NCI-H2081 treated with DMSO at 0.1 percent for 48 hours (cell line): ENCODE results near the gene MLANA.

Experiments used
- DNase-seq: peaks from one replicate; lab custom pipeline; 2025; lab: John Stamatoyannopoulos, UW

The MLANA gene

DNA sequence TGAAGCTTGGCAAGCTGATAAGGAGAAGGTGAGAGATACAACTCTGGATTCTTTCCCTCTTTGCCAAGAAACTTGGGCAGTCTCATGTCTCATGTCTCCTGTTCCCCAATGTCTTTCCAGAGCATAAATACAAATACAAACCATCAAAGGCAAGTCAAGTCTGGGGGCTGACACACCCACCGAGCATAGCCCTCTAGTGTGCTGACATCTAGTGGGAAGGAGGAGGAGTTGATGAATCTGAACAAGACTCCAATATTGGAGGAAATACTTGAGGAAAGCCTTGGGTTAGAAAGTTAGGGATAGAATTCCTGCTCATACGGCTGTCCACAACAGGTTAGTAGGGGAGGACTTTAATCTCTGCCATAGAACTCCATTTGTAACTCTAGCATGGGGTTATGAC, 8.6 kb downstream of the MLANA start:
- no peak for DNase-seq

DNA sequence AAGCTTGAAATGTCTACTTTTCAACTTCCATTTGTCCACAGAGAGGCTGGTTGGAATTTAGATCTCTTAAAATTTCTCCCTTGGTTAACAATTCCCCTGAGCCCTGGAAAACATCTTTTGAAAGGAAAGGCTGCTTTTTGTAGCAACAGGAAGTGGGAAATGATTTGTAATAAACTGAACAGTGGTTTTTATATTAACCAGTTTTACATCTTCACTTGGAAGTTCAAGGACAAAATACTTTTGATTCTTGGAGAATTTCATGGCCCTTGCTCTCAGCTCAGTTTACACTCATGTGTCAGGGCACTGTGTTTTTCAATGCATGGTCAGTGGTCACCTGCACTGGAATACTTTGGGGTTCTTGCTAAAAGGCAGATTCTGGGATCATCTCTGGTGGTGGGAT, 9.9 kb downstream of the MLANA start:
- DNase-seq, result no peak

DNA sequence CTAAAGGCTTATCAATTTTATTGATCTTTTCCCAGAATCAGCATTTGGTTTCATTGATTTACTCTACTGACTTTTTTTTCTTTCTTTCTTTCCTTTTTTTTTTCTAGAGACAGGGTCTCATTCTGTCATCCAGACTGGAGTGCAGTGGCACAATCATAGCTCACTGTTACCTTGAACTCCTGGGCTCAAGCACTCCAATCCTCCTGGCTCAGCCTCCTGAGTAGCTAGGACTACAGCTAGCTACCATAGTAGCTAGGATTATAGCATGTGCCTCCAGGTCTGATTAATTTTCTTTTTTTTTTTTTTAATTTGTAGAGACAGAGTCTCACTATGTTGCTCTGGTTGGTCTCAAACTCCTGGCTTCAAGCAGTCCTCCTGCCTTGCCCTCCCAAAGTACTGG, 11.7 kb downstream of the MLANA start:
- no peak for DNase-seq

DNA sequence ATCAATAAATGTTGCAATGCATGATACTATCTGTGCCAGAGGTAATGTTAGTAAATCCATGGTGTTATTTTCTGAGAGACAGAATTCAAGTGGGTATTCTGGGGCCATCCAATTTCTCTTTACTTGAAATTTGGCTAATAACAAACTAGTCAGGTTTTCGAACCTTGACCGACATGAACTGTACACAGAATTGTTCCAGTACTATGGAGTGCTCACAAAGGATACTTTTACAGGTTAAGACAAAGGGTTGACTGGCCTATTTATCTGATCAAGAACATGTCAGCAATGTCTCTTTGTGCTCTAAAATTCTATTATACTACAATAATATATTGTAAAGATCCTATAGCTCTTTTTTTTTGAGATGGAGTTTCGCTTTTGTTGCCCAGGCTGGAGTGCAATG, 18.2 kb downstream of the MLANA start:
- DNase-seq, result no peak

DNA sequence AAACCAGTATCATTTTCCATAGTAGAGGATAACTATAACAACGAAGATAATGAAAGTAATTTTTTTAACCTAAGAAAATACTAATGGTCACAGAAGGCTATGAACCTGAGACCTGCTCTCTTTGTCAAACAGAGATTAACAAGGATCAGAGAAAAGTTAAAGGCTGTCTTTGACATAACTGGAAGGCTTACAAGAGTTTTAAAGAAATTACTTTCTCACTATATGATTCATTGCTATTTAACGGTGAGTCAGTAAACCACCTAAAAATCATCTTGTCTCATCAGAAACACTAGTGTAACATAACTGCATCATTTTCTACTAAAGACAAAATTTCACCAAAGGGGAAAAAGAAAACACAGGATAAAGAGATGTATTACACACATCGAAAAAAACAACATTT, 19.3 kb downstream of the MLANA start:
- no peak for DNase-seq

DNA sequence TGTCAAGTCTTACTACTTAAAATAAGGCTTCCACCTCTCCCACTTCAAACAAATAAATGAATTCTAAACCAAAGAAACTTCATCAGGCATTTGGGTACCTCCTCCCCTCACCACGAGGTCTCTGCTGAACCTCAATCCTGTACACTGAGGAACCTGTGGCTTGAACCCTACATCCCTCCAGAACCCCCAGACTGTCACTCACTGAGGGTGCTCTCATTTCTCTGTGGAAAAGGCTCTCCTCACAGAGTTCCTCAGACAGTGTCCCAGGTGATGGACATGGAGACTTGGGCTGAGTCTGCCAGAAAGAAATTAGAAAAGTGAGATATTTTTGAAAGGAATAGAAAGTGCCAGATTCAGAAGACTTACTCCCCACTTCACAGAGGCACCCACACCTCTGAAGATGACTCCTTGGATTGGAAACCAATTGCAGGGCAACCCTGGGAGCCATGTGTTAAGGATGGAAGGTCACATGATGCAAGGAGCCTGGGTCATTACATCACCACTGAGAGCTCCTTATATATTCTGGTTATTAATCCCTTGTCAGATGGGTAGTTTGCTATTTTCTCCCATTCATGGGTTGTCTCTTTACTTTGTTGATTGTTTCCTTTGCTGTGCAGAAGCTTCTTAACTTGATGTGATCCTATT, 19.8 kb downstream of the MLANA start:
- no peak for DNase-seq

DNA sequence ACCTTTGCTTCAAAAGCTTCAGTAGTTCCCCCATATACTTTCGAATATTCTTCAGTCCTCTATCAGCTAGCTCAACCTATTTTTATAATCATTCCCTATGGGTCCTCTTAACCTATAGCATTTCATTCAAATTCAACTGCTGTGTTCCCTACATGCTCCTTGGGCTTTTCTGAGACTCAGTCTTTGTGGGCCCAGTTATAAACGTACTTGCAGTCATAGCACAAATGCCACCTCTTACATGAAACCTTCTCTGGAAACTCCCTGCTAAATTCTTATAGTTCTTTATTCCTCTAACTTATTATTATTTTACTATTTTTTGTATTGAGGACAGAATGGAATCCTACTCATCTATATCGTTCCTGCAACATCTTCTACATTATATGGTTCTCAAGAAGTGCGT, 24.7 kb downstream of the MLANA start:
- DNase-seq, result no peak

DNA sequence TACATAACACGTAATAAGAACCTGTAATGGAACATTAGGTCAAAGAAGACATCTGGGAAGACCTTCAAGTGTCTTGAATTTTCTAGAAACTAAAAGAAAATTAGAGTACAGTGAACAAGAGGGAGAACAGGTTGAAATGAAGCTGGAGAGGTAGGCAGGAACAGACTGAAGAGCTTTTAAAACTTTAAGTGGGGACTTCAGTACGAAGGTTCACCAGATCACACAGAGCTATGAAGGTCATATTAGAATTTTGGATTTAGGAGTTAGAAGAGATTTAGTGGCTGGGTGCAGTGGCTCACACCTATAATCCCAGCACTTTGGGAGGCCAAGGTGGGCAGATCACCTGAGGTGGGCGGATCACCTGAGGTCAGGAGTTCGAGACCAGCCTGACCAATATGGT, 26.6 kb downstream of the MLANA start:
- DNase-seq, result no peak

DNA sequence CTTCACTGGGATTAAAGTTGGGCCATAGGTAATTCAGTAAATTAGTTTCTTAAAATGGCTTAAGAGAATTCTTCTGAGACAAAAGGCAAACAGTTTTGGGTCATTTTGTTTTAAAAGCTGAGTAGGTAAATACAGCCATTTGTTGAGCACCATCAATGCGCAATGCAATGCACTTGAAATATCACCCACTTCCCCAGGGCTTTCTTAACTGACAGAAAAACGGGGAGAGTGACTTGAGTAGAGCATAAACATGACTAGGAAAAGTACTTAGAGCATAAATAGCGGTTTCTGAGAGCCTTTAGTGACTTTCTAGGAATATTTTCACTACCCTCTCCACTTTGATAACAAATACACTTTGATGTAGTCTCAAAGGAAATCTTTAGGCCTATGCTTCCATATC, 27.2 kb downstream of the MLANA start:
- no peak for DNase-seq

DNA sequence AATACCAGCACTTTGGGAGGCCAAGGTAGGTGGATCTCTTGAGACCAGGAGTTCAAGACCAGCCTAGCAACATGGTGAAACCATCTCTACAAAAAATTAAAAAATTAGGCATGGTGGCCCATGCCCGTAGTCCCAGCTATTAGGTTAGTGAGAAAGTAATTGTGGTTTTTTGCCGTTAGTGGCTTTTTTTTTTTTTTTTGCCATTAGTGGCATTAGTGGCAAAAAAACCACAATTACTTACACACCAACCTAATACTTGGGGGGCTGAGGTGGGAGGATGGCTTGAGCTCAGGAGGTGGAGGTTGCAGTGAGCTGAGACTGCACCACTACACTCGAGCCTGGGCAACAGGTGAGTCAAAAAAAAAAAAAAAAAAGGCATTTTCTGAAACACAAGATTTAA, 27.8 kb downstream of the MLANA start:
- DNase-seq, result no peak

DNA sequence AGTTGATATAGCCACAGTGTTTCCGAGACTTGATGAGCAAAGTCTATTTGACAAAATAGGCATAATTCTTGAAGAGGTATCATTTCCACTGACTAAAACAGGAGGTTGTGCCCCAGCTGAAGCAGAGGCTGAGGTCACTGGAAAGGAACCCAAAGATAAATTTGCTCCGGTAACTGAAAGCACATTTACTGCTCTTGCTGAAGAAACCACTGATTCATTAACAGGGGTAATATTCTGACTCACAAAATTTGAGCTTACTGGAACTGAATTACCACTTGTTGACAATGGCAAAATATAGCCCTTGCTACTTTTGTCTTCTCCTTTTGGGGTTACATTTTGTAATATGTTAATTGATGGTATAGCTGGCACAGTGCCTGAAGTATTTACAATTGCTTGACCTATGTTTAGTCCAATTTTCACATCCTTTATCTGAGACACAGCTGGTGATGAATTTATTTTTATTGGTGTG, 30.2 kb downstream of the MLANA start:
- DNase-seq, result no peak

DNA sequence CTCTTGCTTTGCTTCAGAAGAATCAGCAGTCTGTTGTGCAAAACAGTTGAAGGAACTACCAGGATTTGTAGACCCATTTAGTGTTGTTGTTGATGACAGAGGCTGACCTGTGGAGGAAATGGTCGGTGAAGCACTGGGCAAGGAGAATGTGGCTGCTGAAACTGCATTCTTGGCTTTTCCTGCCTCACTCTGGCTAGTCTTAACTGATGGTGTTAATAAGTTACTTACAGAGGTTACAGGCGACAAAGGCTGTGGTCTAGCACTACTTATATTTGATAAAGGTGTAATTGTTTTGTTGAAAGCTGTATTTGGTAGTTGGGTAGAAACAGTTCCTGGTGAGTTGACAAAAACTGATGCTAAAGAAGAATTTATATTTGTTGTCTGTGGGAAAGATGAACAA, 31.5 kb downstream of the MLANA start:
- no peak for DNase-seq

DNA sequence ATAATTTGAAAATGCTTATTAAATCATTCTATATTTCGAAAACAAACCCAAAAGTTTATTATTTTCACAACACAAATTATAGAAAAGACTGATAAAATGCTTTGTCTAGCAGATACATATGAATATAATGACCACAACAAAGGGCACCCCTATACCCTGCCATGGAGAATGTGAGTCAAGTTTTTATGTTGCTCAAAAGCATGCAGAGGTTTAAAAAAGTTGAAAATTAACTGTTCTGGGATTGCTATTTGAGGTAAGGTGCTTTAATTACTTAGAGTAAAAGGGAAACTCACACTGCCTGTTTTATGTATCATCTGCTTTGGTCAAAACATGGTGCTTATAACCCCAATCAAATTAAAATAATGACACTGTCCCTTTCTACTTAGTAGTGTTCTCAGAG, 41.0 kb downstream of the MLANA start:
- no peak for DNase-seq

DNA sequence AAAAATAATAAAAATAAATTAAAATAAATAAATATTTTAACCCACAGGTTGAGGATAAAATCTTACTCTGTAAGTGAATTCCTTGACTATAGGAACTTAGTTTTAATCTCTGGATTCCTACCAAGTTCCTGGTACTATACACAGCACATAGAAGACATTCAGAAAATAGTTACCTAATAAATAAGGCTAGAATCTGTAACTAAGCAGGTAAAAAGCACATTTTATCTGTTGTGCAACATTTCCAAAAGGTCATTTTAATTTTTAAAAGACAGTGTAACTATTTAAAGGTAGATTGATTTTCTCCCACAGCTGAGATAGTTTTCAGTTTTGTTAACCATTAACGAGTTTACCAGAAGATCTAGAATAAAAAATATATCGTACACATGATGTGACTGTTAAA, 47.8 kb downstream of the MLANA start:
- no peak for DNase-seq

DNA sequence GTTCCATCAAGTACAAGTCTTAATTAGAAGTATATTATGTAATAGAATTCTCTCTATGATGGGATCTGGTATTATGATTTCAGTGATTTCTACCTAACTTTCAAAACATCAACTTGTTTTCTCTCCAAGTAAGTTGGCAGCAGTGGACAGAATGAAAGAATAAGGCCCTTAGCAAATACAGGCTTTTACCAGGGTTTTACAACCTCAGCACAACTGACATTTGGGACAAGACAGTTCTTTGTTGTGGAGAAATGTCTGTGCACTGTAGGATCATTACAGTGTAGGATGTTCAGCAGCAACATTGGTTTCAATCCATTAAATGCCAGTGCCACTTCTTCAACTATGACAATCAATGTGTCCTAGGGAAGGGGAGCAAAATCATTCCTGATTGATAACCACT, 48.8 kb downstream of the MLANA start:
- no peak for DNase-seq

DNA sequence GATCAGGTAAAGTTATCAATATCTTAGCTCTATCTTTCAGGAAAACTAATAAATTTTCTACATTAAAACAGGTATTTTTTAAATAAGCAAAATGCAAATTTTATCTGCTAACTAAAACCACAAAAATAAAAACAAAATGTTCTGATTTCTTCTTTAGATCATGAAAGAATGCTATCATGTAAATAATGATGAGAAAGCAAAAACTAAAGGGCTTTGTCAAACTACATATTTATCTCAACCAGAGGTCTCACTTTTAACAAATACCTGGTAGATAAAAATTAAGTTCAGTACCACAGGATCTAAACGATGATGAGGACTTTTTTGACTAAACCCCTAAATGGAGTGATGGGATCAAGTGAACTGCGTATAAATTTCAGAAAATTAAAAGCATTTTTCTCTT, 50.5 kb downstream of the MLANA start:
- no peak for DNase-seq

DNA sequence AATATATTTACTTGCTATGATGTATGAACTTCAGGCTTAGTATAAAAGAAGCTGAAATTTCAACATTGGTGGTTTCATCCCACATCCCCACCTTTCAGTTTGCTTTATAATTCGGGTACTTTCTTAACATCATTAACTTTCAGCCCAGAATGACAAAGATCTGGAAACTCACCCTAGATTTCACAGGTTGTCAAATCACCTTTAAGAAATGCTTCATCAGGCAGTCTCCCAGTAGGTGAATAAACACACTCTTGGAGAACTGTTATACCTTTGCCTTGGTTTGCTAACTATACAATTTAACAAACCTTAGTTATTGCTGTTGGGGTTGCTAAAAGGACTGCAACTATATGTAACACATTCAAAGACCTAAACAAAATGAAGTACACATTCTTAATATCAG, 54.4 kb downstream of the MLANA start:
- no peak for DNase-seq

DNA sequence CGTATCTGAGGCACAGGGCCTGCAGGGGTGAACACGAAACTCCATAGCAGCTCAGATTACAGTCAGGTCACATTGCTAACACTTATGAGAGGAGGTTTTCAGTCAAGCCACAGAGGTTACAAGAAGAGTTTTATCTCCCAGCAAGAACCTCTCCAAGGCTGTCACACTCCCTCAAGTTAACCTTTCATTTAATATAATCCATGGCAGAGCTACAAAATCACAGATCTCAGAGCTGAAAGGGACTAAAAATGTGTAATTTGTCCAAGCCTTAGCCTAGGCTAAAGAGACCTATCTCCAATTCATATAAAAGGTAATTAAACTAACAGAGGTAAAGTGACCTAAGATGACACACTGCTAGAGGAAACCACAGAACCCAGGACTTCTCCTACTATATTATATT, 57.2 kb downstream of the MLANA start:
- no peak for DNase-seq

DNA sequence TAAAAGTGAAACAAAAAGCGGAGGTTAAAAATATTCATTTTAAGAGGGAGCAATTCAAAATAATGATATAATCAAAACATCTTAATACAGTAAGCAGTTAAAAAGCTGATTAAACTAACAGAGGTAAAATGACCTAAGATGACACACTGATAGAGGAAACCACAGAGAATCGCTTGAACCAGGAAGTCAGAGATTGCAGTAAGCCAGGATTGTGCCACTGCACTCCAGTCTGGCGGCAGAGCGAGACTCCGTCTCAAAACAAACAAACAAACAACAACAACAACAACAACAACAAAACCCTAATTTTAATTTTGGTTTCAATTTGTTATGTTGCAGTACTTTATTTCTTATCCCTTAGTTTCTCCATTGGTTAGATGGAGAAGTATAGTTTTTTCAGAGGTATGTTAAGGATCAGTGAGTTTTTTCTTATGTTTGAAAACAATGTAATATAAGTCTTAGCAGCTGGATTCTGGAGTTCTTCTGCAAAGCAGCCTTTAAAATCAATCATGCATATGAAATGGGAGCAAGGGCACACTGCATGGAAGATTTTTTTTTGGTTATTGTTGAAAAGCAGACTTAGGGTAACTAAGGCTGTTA, 58.5 kb downstream of the MLANA start:
- no peak for DNase-seq

DNA sequence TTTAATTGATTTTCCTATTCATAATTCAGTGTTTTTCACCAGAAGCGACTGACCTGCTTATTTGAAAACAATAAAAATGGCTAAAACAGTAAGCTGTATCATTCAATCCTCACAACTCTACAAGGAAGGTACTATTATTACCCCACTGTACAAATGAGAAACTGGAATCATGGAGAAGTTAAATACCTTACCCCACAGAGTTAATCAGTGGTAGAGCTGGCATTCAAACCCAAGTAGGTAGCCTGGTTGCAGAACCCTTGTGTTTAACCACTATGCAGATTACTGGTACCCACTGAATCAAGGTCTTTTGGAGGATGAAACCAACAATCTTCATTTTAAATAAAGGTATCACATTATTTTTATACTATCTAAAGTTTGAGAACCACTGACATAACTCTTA, 59.6 kb downstream of the MLANA start:
- no peak for DNase-seq

DNA sequence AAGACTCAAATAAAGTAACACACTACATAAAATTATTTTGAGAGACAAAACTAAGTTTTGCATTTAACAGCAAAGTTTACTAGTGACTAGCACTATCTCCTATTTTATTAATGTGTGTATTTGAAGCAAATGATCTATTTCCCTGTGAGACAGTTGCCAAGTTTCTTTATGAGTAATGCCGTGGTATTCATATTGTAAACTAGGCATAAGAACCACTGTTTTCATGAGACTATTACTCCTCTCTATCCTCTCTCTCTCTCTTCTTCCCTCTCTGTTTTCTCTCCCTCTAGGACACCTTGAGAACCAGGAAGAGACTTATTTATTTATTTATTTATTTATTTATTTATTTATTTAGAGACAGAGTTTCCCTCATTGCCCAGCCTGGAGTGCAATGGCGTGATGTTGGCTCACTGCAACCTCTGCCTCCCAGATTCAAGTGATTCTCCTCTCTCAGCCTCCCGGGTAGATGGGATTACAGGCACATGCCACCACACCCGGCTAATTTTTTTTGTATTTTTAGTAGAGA, 61.1 kb downstream of the MLANA start:
- no peak for DNase-seq

DNA sequence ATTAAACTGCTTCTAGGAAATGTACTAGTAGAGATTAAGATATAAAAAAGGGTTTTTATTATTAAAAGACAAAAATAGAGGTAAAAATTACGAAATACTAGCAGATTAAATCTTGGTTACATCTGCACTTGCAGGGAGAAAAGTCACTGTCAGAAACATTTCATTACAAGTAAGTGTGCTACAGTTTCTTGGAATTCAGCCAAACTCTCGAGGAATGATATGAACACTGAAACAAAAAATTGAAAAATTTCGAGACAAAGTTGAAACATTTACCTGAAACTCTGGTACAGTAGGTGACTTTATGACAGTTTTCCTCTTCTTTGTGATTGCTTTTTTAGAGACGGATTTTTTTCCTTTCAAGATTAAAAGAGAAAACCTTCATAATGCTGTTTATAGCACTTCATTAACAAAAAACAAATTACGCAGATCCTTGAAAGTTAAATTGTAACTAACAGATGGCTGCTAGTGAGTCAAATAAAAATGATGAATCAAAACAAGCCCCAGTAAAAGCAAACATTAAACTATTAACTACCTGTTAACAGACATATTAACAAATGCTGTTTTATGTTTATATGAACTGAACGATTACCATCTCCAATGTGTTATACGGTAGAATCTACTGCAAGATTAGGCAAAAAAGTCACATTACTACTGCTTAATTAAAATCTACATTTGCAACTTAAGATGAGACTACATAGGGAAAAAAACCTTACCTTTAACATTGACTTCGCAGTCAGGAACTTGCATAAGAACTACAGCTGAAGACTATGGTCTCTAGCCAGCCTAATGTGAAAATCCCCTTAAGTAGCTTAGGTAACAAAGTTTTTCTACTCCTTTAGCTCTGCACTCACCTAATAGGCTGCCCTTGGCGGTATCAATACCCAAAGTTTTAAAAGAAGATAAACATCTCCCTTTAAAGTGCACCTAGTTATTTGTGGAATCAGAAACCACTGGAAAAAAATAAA, 63.3 kb downstream of the MLANA start:
- DNase-seq, result no peak

DNA sequence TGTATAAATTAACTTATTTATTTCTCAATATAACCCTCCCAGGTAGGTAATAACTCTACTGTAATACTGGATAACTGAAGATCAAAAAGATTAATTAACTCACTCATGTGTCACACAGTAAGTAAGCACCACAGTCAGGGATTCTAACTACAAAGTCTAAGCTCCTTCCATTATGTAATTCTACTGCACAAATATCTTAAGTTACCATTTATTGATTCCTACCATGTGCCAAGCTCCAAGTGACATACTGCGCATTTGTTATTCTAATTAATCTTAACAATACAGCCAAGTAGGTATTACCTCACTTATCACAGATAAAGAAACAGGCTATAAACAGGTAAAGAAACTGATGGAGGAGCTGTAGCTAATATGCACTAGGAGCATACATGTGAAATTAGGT, 66.5 kb downstream of the MLANA start:
- DNase-seq, result no peak
